Measurements from ENCODE around the gene MACIR.

The MACIR gene

GRCh38 chr5:103293719-103294118, 35.2 kb downstream of the MACIR start:
- no peak for DNase-seq

- DNase-seq: no peak
Measured at GRCh38 chr5:103294906-103295305, 36.3 kb downstream of the MACIR start.

GRCh38 chr5:103295424-103295823, 36.9 kb downstream of the MACIR start:
- DNase-seq: no peak

- no peak for DNase-seq
Measured at GRCh38 chr5:103295871-103296270, 37.3 kb downstream of the MACIR start.

GRCh38 chr5:103298117-103298516, 39.6 kb downstream of the MACIR start:
- DNase-seq: no peak

- no peak for DNase-seq
Measured at GRCh38 chr5:103298607-103299188, 40.1 kb downstream of the MACIR start.

GRCh38 chr5:103305809-103306208, 47.2 kb downstream of the MACIR start:
- DNase-seq: no peak

- no peak for DNase-seq
Measured at GRCh38 chr5:103307470-103307869, 48.9 kb downstream of the MACIR start.

GRCh38 chr5:103308774-103309173, 50.2 kb downstream of the MACIR start:
- no peak for DNase-seq

GRCh38 chr5:103313056-103313455, 54.5 kb downstream of the MACIR start:
- no peak for DNase-seq

GRCh38 chr5:103315455-103315854, 56.9 kb downstream of the MACIR start:
- no peak for DNase-seq

- DNase-seq: no peak
Measured at GRCh38 chr5:103327451-103327850, 68.9 kb downstream of the MACIR start.

DNA sequence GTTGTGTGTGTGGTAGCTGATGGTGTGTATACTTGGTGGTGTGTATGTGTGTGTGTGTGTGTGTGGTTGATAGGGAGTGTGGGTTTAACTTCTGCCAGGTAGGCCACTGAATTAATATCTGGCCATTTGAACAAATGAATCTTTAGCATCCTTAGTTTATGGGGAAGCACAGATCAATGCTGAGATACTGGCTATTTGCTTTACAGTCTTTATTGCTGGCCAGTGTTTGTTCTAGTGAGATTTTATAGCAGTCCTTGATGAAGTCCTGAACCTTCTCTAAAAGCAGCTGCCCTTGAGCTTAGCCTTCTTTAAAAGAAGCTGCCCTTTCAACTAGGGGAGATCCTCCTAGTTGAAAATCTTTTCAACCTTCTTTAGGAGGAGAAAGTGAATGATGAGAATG, 69.3 kb downstream of the MACIR start:
- no peak for DNase-seq

Data from NCI-H2227 treated with DMSO at 0.1 percent for 48 hours (cell line).